Sigmoid colon (tissue), 7 donors: ENCODE data around the gene SLC46A2. TPM values are rescaled to one million over a fixed set of nuclear protein-coding genes. Genes with fewer than 3 reads are reported as not detected.

Source experiments
- DNase-seq: peaks from one replicate; pipeline ENCODE4 v3.0.0-alpha.2; 2019
- H3K27ac ChIP-seq, 4 donors: fragments of 200-600 bp; sonication (generic); one replicate each; pipeline ENCODE4 v1.5.1; 2016 to 2019; ENCODE audit warnings: mild to moderate bottlenecking in 1 of 4
- H3K27me3 ChIP-seq, 3 donors: fragments of 200-600 bp; sonication (generic); one replicate each; pipeline ENCODE4 v1.5.1; 2019; ENCODE audit warnings: mild to moderate bottlenecking in 1 of 3
- H3K36me3 ChIP-seq, 4 donors: fragments of 200-600 bp; sonication (generic); one replicate each; pipeline ENCODE4 v1.5.1; 2016 to 2019
- H3K4me1 ChIP-seq, 4 donors: fragments of 200-600 bp; sonication (generic); one replicate each; pipeline ENCODE4 v1.5.1; 2017 to 2019
- H3K4me3 ChIP-seq, 4 donors: fragments of 200-600 bp; sonication (generic); one replicate each; pipeline ENCODE4 v1.5.1; 2017 to 2019; ENCODE audit warnings: mild to moderate bottlenecking in 2 of 4, moderate library complexity in 1 of 4
- H3K9me3 ChIP-seq, 4 donors: fragments of 200-600 bp in 3 of 4; sonication (generic) in 3 of 4; one replicate each; pipeline versions ENCODE4 v1.5.1 to v1.6.1; 2013 to 2019
- EP300 ChIP-seq, 4 donors: sonication (generic); formaldehyde crosslinking; IDR thresholded peaks; one replicate each; pipeline ENCODE4 v1.6.1; 2017; ENCODE audit warnings: antibody characterized with exemption in 4 of 4
- POLR2A ChIP-seq, 2 donors: fragments of 450-650 bp; IDR thresholded peaks; one replicate each; pipeline ENCODE4 v1.6.1; 2016; ENCODE audit warnings: antibody characterized with exemption in 2 of 2, mild to moderate bottlenecking in 2 of 2, moderate library complexity in 2 of 2
- POLR2AphosphoS5 ChIP-seq, 4 donors: sonication (generic); formaldehyde crosslinking; IDR thresholded peaks; one replicate each; pipeline ENCODE4 v1.6.1; 2017; ENCODE audit warnings: antibody characterized with exemption in 4 of 4
- WGBS, 2 donors: extraction: QIAGEN DNeasy Blood & Tissue Kit; methylation state at CpG; one replicate each; pipeline ENCODE4 v1.1.7; 2013; 5-methylcytosine and 5-hydroxymethylcytosine counted together
- intact Hi-C: fragments of 100-400 bp; cut with DNase I; formaldehyde crosslinking; loops from one replicate; pipeline ENCODE4 v1.15.1; 2023
- polyA plus RNA-seq, 3 donors: library from polyadenylated mRNA; stranded (reverse); fragments of 200-250 nt; gene quantifications; one replicate each; pipeline ENCODE4 v1.2.3, GENCODE V29; 2013
- total RNA-seq, 4 donors: library from RNA; depleted of rRNA; stranded (reverse); fragments of >200 nt; gene quantifications; one replicate each; pipeline ENCODE4 v1.1.0, GENCODE V29; 2016
- TF ChIP-seq, protein P1 (sequence below), 4 experiments: fragments of 450-650 bp in 3 of 4; fragments of 200-600 bp in 1 of 4; IDR thresholded peaks; one replicate each; pipeline ENCODE4 v1.5.1; 2016 to 2019; ENCODE audit warnings: antibody characterized with exemption in 4 of 4, mild to moderate bottlenecking in 3 of 4, moderate library complexity in 2 of 4
- donor health status: healthy with polysubstance abuse.
- donor health status: Bipolar disorder and iron deficiency.
- donor health status: healthy.

The SLC46A2 gene, protein sequence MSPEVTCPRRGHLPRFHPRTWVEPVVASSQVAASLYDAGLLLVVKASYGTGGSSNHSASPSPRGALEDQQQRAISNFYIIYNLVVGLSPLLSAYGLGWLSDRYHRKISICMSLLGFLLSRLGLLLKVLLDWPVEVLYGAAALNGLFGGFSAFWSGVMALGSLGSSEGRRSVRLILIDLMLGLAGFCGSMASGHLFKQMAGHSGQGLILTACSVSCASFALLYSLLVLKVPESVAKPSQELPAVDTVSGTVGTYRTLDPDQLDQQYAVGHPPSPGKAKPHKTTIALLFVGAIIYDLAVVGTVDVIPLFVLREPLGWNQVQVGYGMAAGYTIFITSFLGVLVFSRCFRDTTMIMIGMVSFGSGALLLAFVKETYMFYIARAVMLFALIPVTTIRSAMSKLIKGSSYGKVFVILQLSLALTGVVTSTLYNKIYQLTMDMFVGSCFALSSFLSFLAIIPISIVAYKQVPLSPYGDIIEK
- total RNA-seq = under 1 TPM in 1 of 4 donors, not detected in 3; 0.36 TPM
- under 1 TPM in 1 of 3 donors, not detected in 2; 0.07 TPM for polyA plus RNA-seq

DNA sequence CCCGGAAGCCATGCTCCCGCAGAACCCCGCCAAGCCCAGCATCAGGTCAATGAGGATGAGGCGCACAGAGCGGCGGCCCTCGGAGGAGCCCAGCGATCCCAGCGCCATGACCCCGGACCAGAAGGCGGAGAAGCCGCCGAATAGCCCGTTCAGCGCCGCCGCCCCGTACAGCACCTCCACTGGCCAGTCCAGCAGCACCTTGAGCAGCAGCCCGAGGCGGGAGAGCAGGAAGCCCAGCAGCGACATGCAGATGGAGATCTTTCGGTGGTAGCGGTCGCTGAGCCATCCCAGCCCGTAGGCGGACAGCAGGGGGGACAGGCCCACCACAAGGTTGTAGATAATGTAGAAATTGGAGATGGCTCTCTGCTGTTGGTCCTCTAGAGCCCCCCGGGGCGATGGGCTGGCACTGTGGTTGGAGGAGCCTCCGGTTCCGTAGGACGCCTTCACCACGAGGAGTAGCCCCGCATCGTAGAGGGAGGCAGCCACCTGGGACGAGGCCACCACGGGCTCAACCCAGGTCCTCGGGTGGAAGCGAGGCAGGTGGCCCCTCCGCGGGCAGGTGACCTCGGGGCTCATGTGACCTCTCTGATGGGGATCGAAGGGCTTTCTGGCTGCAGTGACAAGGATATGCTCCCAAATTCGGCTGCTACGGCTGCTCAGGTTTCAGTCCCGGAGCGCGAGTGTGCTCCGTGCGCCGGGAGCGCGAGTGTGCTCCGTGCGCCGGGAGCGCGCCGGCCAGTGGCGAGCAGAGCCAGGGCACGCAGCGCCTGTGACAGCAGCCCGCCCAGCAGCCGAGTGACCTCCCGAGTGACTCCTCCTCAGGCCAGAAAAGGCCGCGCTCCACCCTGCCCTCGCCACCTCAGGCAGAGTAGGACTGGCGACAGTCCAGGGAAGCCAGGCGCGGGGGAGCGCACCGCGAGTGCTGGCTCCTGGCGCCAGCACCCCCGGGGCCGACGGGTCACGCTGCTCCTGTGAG, at the start of gene SLC46A2:
TSS of gene SLC46A2 (minus strand) at position 771 of the 976 bp plus-strand sequence. CDS start at position 576, 195 bp downstream.
- H3K9me3 ChIP-seq = no peaks in the 10 kb centered on the region
- no peak within 1 kb of the TSS for H3K27ac ChIP-seq
- peaks cover 0 to 27% (median 15%) of the 10 kb centered on the region in 3 donors for H3K27me3 ChIP-seq
- peak within 1 kb of the TSS in 3 of 4 donors; percentile 12 to 33 (median 27) for H3K4me3 ChIP-seq
- WGBS, 2 donors = 16 to 21% methylated on average over 78 of the region's 78 CpGs
- peaks cover 0 to 11% (median 10%) of the 10 kb centered on the region in 4 donors for H3K4me1 ChIP-seq
- intact Hi-C loops = no loop called here
- no peaks in the 10 kb centered on the region for H3K36me3 ChIP-seq
- no peak for DNase-seq
- TF ChIP-seq, protein P1, sequence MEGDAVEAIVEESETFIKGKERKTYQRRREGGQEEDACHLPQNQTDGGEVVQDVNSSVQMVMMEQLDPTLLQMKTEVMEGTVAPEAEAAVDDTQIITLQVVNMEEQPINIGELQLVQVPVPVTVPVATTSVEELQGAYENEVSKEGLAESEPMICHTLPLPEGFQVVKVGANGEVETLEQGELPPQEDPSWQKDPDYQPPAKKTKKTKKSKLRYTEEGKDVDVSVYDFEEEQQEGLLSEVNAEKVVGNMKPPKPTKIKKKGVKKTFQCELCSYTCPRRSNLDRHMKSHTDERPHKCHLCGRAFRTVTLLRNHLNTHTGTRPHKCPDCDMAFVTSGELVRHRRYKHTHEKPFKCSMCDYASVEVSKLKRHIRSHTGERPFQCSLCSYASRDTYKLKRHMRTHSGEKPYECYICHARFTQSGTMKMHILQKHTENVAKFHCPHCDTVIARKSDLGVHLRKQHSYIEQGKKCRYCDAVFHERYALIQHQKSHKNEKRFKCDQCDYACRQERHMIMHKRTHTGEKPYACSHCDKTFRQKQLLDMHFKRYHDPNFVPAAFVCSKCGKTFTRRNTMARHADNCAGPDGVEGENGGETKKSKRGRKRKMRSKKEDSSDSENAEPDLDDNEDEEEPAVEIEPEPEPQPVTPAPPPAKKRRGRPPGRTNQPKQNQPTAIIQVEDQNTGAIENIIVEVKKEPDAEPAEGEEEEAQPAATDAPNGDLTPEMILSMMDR (IDR thresholded peaks at IDR 0.05) = no peak
- TF ChIP-seq EP300 (IDR thresholded peaks at IDR 0.05) = no peak

DNA sequence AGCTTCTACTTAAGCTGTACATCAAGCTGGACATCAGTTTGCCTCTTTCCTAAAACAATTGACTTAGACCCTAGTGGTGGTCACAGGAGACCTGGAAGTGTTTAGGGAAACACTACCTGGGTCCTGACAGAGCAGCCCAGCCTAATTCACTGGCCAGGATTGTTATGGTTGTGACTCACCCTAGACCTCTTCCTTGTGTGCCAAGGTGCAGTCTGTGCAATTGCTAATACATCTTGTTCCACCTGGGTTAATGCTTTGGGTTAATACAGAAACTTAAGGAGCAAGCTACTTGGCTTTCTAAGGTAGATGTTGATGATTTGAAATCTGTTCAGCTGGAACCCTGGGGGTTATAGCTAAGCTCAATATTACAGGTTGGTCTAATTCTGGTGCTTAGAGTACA, 48.7 kb upstream of the SLC46A2 start:
- intact Hi-C loops = no loop called here
- no peak for DNase-seq
- TF ChIP-seq EP300 (IDR thresholded peaks at IDR 0.05) (no peak), POLR2A (IDR thresholded peaks at IDR 0.05) (no peak), POLR2AphosphoS5 (IDR thresholded peaks at IDR 0.05) (no peak)
- TF ChIP-seq, protein P1 (IDR thresholded peaks at IDR 0.05) = no peak

DNA sequence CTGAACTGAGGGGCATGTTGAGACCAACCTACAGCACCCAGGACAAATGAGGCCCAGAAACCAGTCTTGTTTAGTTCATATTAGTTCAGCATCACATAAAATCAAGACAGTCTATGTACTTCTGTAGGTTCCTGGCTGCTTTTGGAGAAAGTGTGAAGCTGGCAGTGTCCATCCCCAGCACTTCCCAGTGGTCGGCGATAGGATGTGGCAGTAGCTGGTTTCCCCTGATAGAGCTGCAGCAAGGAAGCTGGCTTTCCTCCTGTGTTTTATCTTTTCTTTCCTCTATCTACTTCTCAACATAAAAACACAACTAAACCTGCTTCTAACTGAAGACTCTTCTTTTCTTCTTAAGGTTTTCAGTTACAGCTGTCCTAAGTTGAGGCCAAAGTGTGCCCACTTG, 43.0 kb upstream of the SLC46A2 start:
- H3K36me3 ChIP-seq = no peaks in the 10 kb centered on the region
- DNase-seq = no peak
- no peak overlapping the region for H3K4me3 ChIP-seq
- intact Hi-C loops = no loop called here
- WGBS, 2 donors = 54 to 85% methylated on average over 2 of the region's 2 CpGs
- TF ChIP-seq POLR2A (IDR thresholded peaks at IDR 0.05) (no peak), EP300 (IDR thresholded peaks at IDR 0.05) (no peak), POLR2AphosphoS5 (IDR thresholded peaks at IDR 0.05) (no peak)
- TF ChIP-seq, protein P1 (IDR thresholded peaks at IDR 0.05) = no peak
- no peak overlapping the region for H3K27ac ChIP-seq
- peaks cover 0 to 5% (median 0%) of the 10 kb centered on the region in 3 donors for H3K27me3 ChIP-seq
- H3K4me1 ChIP-seq = no peaks in the 10 kb centered on the region
- no peaks in the 10 kb centered on the region for H3K9me3 ChIP-seq

More for the DNA sequence above, 48.7 kb upstream of the SLC46A2 start:
- no peak overlapping the region for H3K27ac ChIP-seq
- no peak overlapping the region for H3K4me3 ChIP-seq
- no peaks in the 10 kb centered on the region for H3K27me3 ChIP-seq
- H3K36me3 ChIP-seq = no peaks in the 10 kb centered on the region
- H3K4me1 ChIP-seq = no peaks in the 10 kb centered on the region
- H3K9me3 ChIP-seq = no peaks in the 10 kb centered on the region

DNA sequence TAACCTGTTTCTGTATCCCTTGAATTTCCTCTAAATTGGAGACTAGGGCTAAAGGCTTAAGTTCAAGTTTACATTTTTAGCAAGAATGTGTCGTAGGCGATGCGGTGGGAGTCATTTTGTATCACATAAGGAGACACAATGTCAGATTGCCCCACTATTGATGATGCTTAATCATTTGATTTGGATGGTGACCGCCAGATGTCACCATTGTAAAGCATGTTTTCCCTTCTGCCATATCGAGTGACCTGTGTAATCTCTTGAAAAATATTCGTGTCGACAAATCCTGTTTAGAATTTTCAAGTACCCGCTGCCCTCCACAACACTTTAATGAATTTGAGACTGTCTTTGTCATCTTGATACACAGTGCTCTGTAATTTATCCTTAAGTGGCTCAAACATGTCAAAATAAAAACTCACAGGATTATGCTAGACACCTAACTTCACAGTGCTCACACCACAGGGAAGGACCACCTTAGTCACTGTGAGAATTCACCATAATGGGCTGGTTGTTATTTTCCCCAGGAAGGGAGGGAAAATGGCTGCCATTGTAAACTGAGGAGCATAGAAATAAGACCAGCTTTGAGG, 34.5 kb upstream of the SLC46A2 start:
- no peaks in the 10 kb centered on the region for H3K27me3 ChIP-seq
- H3K9me3 ChIP-seq = no peaks in the 10 kb centered on the region
- DNase-seq = no peak
- no peaks in the 10 kb centered on the region for H3K4me1 ChIP-seq
- intact Hi-C loops = no loop called here
- H3K36me3 ChIP-seq = no peaks in the 10 kb centered on the region
- H3K27ac ChIP-seq = no peak overlapping the region
- no peak overlapping the region for H3K4me3 ChIP-seq
- TF ChIP-seq POLR2A (IDR thresholded peaks at IDR 0.05) (no peak), EP300 (IDR thresholded peaks at IDR 0.05) (no peak), POLR2AphosphoS5 (IDR thresholded peaks at IDR 0.05) (no peak)
- TF ChIP-seq, protein P1 (IDR thresholded peaks at IDR 0.05) = peak in 2 of 4 experiments; percentile 20 to 22
- 33 to 37% methylated on average over 8 of the region's 8 CpGs for WGBS, 2 donors
